HG02763 (cell line): ENCODE results near the gene GPHN.
"Not testable (repeated sequence)": the region's sequence is repeated elsewhere in the genome, so short reads cannot be mapped to it uniquely, and the experiment has no call there.

Experiments used
- ATAC-seq: cut with Tn5 transposase; IDR thresholded peaks from one replicate; pipeline ENCODE4 v1.9.1; 2021; ENCODE audit warnings: mild to moderate bottlenecking, moderate library complexity; ENCODE audit not compliant: unreplicated experiment

Gene GPHN

DNA sequence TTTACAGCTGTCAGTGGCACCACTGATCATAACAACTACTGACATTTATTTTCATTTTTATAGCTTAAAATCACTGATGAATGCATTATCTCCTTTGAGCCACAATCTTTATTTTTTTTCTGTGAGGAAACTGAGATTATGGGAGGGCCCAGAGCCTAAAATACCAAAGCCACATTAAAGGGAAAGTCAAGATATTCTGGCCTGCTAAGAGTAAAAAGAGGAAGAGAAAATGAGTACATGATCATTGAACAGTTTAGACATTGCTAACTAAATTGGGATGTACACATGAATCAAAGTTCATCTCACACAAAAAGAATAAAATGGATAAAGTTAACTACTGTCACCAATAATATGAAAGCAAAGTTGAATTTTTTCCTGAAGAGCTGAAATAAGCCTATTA lies 510.8 kb downstream of the GPHN start:
- ATAC-seq: no peak

- no peak for ATAC-seq
Observed at GRCh38 chr14:67019796-67020195, 511.8 kb downstream of the GPHN start.

GRCh38 chr14:67031920-67032774 lies 524.2 kb downstream of the GPHN start:
- no peak for ATAC-seq

- no peak for ATAC-seq
Observed at GRCh38 chr14:67045440-67045839, 537.5 kb downstream of the GPHN start.

DNA sequence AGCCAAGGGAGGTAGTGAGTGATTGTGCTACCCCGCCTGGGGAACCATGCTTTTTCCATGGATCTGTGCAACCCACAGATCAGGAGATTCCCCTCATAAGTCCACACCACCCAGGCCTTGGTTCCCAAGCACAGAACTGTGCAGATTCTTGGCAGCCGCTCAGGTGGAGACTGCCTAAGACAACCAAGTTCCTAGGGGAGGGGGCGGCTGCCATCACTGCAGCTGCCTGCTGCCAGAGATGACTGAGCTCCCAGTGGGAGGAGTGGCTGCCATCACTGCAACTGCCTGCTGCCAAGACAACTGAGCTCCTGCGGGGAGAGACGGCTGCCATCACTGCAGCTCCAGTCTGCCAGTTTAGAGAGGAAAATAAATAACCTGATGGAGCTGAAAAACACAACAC lies 542.9 kb downstream of the GPHN start:
- ATAC-seq: no peak

GRCh38 chr14:67056684-67057083 lies 548.7 kb downstream of the GPHN start:
- no peak for ATAC-seq

GRCh38 chr14:67059596-67059995 lies 551.6 kb downstream of the GPHN start:
- no peak for ATAC-seq

GRCh38 chr14:67060546-67060945 lies 552.6 kb downstream of the GPHN start:
- ATAC-seq: no peak

- ATAC-seq: not testable (repeated sequence)
Observed at GRCh38 chr14:67067070-67067814, 559.3 kb downstream of the GPHN start.

DNA sequence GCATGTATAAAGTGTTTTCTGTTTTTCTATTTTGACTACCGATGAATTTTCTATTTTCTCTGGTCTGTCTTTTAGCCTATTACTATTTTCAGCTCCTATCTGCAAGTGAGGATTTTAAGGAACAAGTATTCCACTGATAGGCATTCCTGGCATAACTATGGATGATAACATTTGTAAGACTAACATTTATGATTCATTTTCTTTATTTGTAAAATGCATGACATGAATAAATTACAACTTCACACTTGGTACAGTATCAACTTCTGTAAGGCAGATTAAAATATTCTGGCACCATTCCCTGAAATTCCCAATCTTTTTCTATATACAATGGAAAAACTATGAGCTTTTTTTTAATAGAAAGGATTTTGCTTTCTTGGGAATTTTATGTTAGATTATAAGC lies 560.3 kb downstream of the GPHN start:
- no peak for ATAC-seq

GRCh38 chr14:67071506-67071905 lies 563.6 kb downstream of the GPHN start:
- no peak for ATAC-seq

DNA sequence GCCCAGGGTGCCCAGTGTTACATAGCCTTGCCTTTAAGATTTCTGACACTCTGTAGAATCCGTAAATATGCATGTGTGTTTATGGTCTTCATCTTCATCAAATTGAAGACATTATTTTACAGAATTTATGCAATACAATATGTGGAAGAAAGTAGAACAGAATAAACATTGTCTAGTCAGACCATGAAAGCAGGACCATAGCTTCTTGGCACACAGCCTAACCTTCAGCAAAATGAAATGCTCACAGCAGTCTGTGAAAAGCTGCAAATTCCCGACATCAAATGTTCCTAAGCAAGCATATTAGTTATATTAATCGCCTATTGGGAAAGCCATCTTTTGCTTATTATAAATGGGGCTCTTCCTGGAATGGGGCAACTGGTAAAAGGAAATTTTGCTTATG lies 570.0 kb downstream of the GPHN start:
- ATAC-seq: no peak

DNA sequence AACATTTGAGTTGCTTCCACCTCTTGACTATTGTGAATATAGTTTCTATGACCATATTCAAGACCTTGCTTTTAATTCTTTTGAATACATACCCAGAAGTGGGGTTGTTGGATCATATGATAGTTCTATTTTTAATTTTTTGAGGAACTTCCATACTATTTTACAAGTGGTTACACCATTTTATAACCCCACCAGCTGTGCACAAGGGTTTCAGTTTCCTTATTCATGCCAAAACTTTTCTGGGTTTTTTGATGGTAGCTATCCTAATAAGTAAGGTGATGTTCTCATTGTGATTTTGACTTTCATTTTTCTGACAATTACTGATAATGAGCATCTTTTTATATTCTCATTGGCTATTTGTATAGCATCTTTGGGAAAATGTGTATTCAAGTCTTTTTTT lies 571.9 kb downstream of the GPHN start:
- ATAC-seq: no peak

- ATAC-seq: no peak
Observed at GRCh38 chr14:67108230-67108629, 600.3 kb downstream of the GPHN start.

GRCh38 chr14:67111022-67111421 lies 603.1 kb downstream of the GPHN start:
- no peak for ATAC-seq

DNA sequence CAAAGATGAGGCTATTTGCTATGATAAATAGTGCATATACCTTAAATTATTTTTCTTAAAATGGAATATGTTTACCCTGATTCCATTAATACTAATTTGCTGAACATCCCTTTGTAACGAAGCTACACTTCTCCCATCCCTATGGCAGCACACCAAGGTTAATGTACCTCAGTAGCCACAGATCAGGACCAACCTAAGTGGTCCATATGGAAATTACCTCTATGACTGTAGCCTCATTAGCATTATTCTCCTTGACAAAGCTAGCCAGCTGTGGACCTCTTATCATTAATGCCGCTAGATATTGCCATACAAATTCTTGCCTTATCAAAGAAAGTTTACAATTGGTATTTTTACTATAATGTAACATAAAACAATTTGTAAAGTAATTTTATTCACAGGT lies 604.4 kb downstream of the GPHN start:
- no peak for ATAC-seq

DNA sequence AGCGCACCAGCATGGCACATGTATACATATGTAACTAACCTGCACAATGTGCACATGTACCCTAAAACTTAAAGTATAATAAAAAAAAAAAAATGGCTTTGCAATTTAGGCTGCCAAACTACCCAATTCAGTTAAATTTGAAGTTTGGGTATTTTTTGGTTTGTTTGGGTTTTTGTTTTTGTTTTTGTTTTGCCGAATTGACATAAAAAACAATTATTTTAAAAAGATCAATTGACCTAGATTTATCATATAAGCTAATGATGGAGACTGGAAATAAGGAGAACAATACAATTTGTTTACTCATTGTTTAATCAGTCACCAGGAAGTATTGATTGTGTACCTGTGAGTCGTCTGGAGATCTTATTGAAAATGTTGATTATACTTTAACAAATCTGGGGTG lies 619.2 kb downstream of the GPHN start:
- no peak for ATAC-seq

GRCh38 chr14:67129768-67130167 lies 621.8 kb downstream of the GPHN start:
- ATAC-seq: no peak

GRCh38 chr14:67131691-67132090 lies 623.7 kb downstream of the GPHN start:
- no peak for ATAC-seq

DNA sequence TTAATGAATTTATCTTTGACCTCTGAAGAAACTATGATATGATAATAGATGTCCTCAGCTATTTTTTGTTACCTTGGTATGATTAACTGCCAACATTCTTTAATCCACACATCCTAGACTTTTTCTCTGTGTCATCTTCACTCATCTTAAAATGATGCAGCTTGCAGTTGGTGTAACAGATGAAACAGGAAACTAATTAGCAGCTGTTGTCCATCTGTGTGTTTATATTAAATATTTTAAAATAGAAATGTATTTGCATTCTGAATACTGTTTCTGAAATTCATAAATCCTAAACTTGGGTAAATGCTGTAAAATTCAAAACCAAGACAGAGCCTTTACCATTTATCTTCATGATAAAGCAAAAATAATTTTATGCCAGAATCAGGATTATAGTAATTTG lies 625.2 kb downstream of the GPHN start:
- no peak for ATAC-seq

GRCh38 chr14:67133595-67134441 lies 625.9 kb downstream of the GPHN start:
- ATAC-seq: no peak
